ENCODE results near the gene NLRP6. TPM values are rescaled to one million over a fixed set of nuclear protein-coding genes. Genes with fewer than 3 reads are reported as not detected.

Gene NLRP6
- total RNA-seq, 2 experiments from 2014 or later: 1.2 to 1.5 TPM

DNA sequence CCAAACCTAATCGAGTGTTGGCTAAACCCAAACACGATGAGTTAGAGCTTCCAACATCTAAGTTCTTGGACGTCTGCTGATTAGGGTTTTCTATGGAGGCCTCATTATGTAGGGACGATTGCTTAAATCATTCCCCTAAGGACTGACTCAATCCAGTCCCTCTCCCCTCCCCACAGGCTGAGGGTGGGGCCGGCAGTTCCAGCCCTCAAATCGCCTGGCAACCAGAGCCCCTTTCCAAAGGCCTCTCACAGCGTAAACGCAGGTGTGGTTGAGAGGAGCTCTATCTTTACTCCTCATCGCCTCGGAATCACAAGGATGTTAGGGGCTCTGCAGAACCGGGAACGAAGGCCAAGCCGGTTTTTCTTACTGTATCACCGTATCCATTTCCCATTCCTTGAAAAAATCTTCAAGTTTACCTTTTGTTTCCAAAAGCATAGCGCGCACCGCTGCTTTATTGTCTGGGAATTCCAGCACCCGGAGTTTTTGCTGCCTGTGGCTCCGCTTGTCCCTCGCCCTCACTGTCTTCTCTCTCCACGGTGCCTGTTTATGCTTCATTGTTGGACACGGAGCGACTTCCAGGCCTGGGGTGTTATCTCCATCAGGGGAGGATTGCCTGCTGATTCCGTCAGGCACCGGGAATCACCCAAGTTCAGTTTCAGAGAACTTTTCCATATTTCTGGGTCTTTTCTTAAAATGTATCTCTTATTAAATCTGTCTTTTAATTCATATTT is 56.2 kb downstream of the NLRP6 start:
- H3K36me3 Mint-ChIP-seq (ENCODE audit: low read depth): no peaks in the 10 kb centered on the region
- no peak for DNase-seq
- H3K27ac Mint-ChIP-seq: no peak overlapping the region
- H3K27me3 Mint-ChIP-seq (ENCODE audit: low read depth): no peaks in the 10 kb centered on the region
- H3K4me1 Mint-ChIP-seq (ENCODE audit: low read depth): peaks cover 45% of the 10 kb centered on the region
- CTCF ChIA-PET: interaction anchor here (0.8 kb wide), 1 partner anchor 30 kb away, joined by 3 read pairs; no protein-coding TSS in a partner anchor
- no peak overlapping the region for H3K4me3 Mint-ChIP-seq
- no peaks in the 10 kb centered on the region for H3K9me3 Mint-ChIP-seq
- intact Hi-C loops (cut with micrococcal nuclease): no loop called here

Other genes with a start within 250 kb of the NLRP6 start
- not detected for gene SCGB1C1, start 85.3 kb upstream of the NLRP6 start, total RNA-seq
- gene BET1L, start 71.0 kb upstream of the NLRP6 start, total RNA-seq: 10 to 100 TPM; 50.4 to 51.6 TPM
- 10 to 100 TPM; 74.9 to 85.0 TPM for gene RIC8A, start 70.7 kb upstream of the NLRP6 start, total RNA-seq
- gene SIRT3, start 42.1 kb upstream of the NLRP6 start, total RNA-seq: 10 to 100 TPM; 16.1 to 20.1 TPM
- 100 to 1,000 TPM; 206 to 210 TPM for gene PSMD13, start 41.4 kb upstream of the NLRP6 start, total RNA-seq
- gene PGGHG, start 10.7 kb downstream of the NLRP6 start, total RNA-seq: 100 to 1,000 TPM in 1 of 2 experiments, 10 to 100 TPM in 1; 99.6 to 101 TPM
- not detected for gene IFITM5, start 21.1 kb downstream of the NLRP6 start, total RNA-seq
- gene IFITM2, start 29.4 kb downstream of the NLRP6 start, total RNA-seq: 100 to 1,000 TPM; 760 to 802 TPM
- 100 to 1,000 TPM; 359 to 378 TPM for gene IFITM1, start 35.6 kb downstream of the NLRP6 start, total RNA-seq
- gene IFITM3, start 42.5 kb downstream of the NLRP6 start, total RNA-seq: 10 to 100 TPM; 54.5 to 56.6 TPM
- gene B4GALNT4, start 91.1 kb downstream of the NLRP6 start, total RNA-seq: 1 to 10 TPM; 4.1 to 5.2 TPM
- not detected for gene PKP3, start 115.8 kb downstream of the NLRP6 start, total RNA-seq
- 10 to 100 TPM; 38.0 to 38.8 TPM for gene SIGIRR, start 136.6 kb downstream of the NLRP6 start, total RNA-seq
- gene ANO9, start 163.6 kb downstream of the NLRP6 start, total RNA-seq: 10 to 100 TPM; 28.9 to 31.0 TPM
- 10 to 100 TPM; 12.1 to 15.0 TPM for gene PTDSS2, start 171.9 kb downstream of the NLRP6 start, total RNA-seq
- gene RNH1, start 228.8 kb downstream of the NLRP6 start, total RNA-seq: 100 to 1,000 TPM; 101 to 102 TPM

Data from activated naive CD4-positive, alpha-beta T cell treated with anti-CD3 and anti-CD28 coated beads for 36 hours (primary cell).